SK-N-SH (cell line): ENCODE results near the gene SYNPR. TPM values are rescaled to one million over a fixed set of nuclear protein-coding genes. Genes with fewer than 3 reads are reported as not detected.

ENCODE experiments used
- CTCF ChIA-PET: fragments of 300-600, 350-600 bp; formaldehyde crosslinking; extraction: SDS; loops from one replicate; lab custom pipeline; 2021; lab: Yijun Ruan, JAX
- POLR2A ChIA-PET: fragments of 350-600 bp; sonication (Branson Sonifier 250); formaldehyde crosslinking; extraction: SDS; loops from one replicate; lab custom pipeline; 2020; ENCODE audit warnings: antibody characterized with exemption, inconsistent platforms; lab: Yijun Ruan, JAX
- DNase-seq: peaks from one replicate; pipeline ENCODE4 v3.0.0; 2012
- H2AFZ ChIP-seq: fragments of 200-600 bp; sonication (generic); 2 replicates; pipeline ENCODE4 v1.8.1; 2016; ENCODE audit warnings: antibody characterized with exemption, mild to moderate bottlenecking, low read depth
- H3F3A ChIP-seq: fragments of 200-600 bp; sonication (generic); replicated peaks from 2 replicates; pipeline ENCODE3; 2016; ENCODE audit warnings: antibody characterized with exemption, mild to moderate bottlenecking; ENCODE audit not compliant: insufficient read depth
- H3K27ac ChIP-seq, 2 experiments: fragments of 200-500 bp in 1 of 2; fragments of 200-600 bp in 1 of 2; sonication (Bioruptor generic) in 1 of 2; sonication (generic), shearing (Covaris generic) in 1 of 2; 2 replicates each; pipeline versions ENCODE4 v1.5.1 to v1.6.1; 2014 to 2016; ENCODE audit warnings: low read depth in 2 of 2, inconsistent platforms in 1 of 2, low read length in 1 of 2, mild to moderate bottlenecking in 1 of 2, mixed read lengths in 1 of 2
- H3K27me3 ChIP-seq: fragments of 200-600 bp; sonication (generic), shearing (Covaris generic); 2 replicates; pipeline ENCODE4 v1.6.1; 2016; ENCODE audit warnings: mixed run types; ENCODE audit not compliant: insufficient read depth
- H3K36me3 ChIP-seq, 2 experiments: fragments of 200-500 bp in 1 of 2; fragments of 200-600 bp in 1 of 2; sonication (Bioruptor generic) in 1 of 2; sonication (generic) in 1 of 2; replicated peaks in 1 of 2; 2 replicates each; pipeline versions ENCODE3 to v1.5.1; 2014 to 2016; ENCODE audit warnings: low read length in 1 of 2, mild to moderate bottlenecking in 1 of 2; ENCODE audit not compliant: insufficient read depth in 2 of 2, control insufficient read depth in 1 of 2
- H3K4me1 ChIP-seq, 2 experiments: fragments of 200-500 bp in 1 of 2; fragments of 200-600 bp in 1 of 2; sonication (Bioruptor generic) in 1 of 2; sonication (generic), shearing (Covaris generic) in 1 of 2; 2 replicates each; pipeline versions ENCODE4 v1.5.1 to v1.6.1; 2014 to 2016; ENCODE audit warnings: low read depth in 1 of 2, low read length in 1 of 2, mixed run types in 1 of 2; ENCODE audit not compliant: insufficient read depth in 2 of 2, control insufficient read depth in 1 of 2
- H3K4me2 ChIP-seq: fragments of 200-600 bp; sonication (generic), shearing (Covaris generic); 2 replicates; pipeline ENCODE4 v1.6.1; 2017; ENCODE audit warnings: mixed run types
- H3K4me3 ChIP-seq, 2 experiments: fragments of 200-500 bp in 1 of 2; fragments of 200-600 bp in 1 of 2; sonication (Bioruptor generic) in 1 of 2; sonication (generic), shearing (Covaris generic) in 1 of 2; 2 replicates each; pipeline versions ENCODE4 v1.5.1 to v1.8.1; 2014 to 2016; ENCODE audit warnings: low read depth in 2 of 2, inconsistent platforms in 1 of 2, low read length in 1 of 2, mild to moderate bottlenecking in 1 of 2, mixed read lengths in 1 of 2, moderate library complexity in 1 of 2
- H3K79me2 ChIP-seq: fragments of 200-600 bp; sonication (generic); 2 replicates; pipeline ENCODE4 v1.8.1; 2017; ENCODE audit warnings: mild to moderate bottlenecking; ENCODE audit not compliant: insufficient read depth
- H3K9ac ChIP-seq: fragments of 200-600 bp; sonication (generic); 2 replicates; pipeline ENCODE4 v1.6.1; 2017; ENCODE audit warnings: mixed run types
- H3K9me2 ChIP-seq: fragments of 200-600 bp; sonication (generic); 2 replicates; pipeline ENCODE4 v1.6.1; 2017; ENCODE audit warnings: mixed run types
- H3K9me3 ChIP-seq: fragments of 200-600 bp; sonication (generic); 2 replicates; pipeline ENCODE4 v1.6.1; 2017; ENCODE audit warnings: mixed run types, mild to moderate bottlenecking, moderate library complexity
- H4K20me1 ChIP-seq: fragments of 200-600 bp; sonication (generic); 2 replicates; pipeline ENCODE4 v1.6.1; 2017; ENCODE audit warnings: mild to moderate bottlenecking, mixed run types; ENCODE audit not compliant: insufficient read depth
- CHD2 ChIP-seq: fragments of 150-350 bp; IDR thresholded peaks from 2 replicates; pipeline ENCODE4 v1.6.1; 2018; ENCODE audit warnings: low read length; ENCODE audit not compliant: partially characterized antibody
- CTCF ChIP-seq: fragments of 200-600 bp; sonication (generic); IDR thresholded peaks from 2 replicates; pipeline ENCODE4 v1.6.1; 2017; ENCODE audit warnings: antibody characterized with exemption, mild to moderate bottlenecking, moderate library complexity
- ELF1 ChIP-seq: IDR thresholded peaks from 2 replicates; pipeline ENCODE4 v1.4.0; 2012
- EP300 ChIP-seq, 2 experiments: IDR thresholded peaks; 2 replicates each; pipeline versions ENCODE4 v1.4.0 to v1.6.1; 2012; ENCODE audit warnings: borderline replicate concordance in 1 of 2, low read depth in 1 of 2, low read length in 1 of 2
- EZH2phosphoT487 ChIP-seq: fragments of 200-600 bp; sonication (generic); IDR thresholded peaks from 2 replicates; pipeline ENCODE4 v1.6.1; 2017; ENCODE audit warnings: low read depth, mixed run types, mild to moderate bottlenecking, antibody characterized with exemption, moderate library complexity, borderline replicate concordance
- FOSL2 ChIP-seq: IDR thresholded peaks from 2 replicates; pipeline ENCODE4 v1.4.0; 2012; ENCODE audit warnings: low read depth, mild to moderate bottlenecking, moderate library complexity, borderline replicate concordance
- FOXJ3 ChIP-seq: sonication (generic); formaldehyde crosslinking; IDR thresholded peaks from 2 replicates; pipeline ENCODE4 v1.5.1; 2020; ENCODE audit warnings: mild to moderate bottlenecking, missing genetic modification reagents
- FOXM1 ChIP-seq: IDR thresholded peaks from 2 replicates; pipeline ENCODE4 v1.4.0; 2012; ENCODE audit warnings: low read depth, mild to moderate bottlenecking
- GABPA ChIP-seq: IDR thresholded peaks from 2 replicates; pipeline ENCODE4 v1.4.0; 2012; ENCODE audit warnings: low read depth, mild to moderate bottlenecking
- GATA2 ChIP-seq: sonication (generic); formaldehyde crosslinking; IDR thresholded peaks from 2 replicates; pipeline ENCODE4 v1.5.0; 2020; ENCODE audit warnings: mild to moderate bottlenecking, missing genetic modification reagents
- IRF3 ChIP-seq: fragments of 150-350 bp; IDR thresholded peaks from 2 replicates; pipeline ENCODE4 v1.6.1; 2016; ENCODE audit warnings: mild to moderate bottlenecking, low read depth, low read length
- JUND ChIP-seq: IDR thresholded peaks from 2 replicates; pipeline ENCODE4 v1.4.0; 2012
- MAX ChIP-seq: IDR thresholded peaks from 2 replicates; pipeline ENCODE4 v1.4.0; 2012; ENCODE audit warnings: low read depth
- MXI1 ChIP-seq: IDR thresholded peaks from 2 replicates; pipeline ENCODE4 v1.6.1; 2012; ENCODE audit warnings: mild to moderate bottlenecking, low read depth, low read length, improper control_type of control experiment
- NFIC ChIP-seq: IDR thresholded peaks from 2 replicates; pipeline ENCODE4 v1.4.0; 2012; ENCODE audit warnings: borderline replicate concordance
- NRF1 ChIP-seq: IDR thresholded peaks from 2 replicates; pipeline ENCODE4 v1.6.1; 2012; ENCODE audit warnings: low read depth, mild to moderate bottlenecking, low read length
- POLR2AphosphoS5 ChIP-seq: IDR thresholded peaks from 2 replicates; pipeline ENCODE4 v1.6.1; 2012; ENCODE audit warnings: low read depth, low read length
- RAD21 ChIP-seq: IDR thresholded peaks from 2 replicates; pipeline ENCODE4 v1.6.1; 2012; ENCODE audit warnings: mild to moderate bottlenecking, low read length
- RCOR1 ChIP-seq: fragments of 150-350 bp; IDR thresholded peaks from 2 replicates; pipeline ENCODE4 v1.6.1; 2017; ENCODE audit warnings: antibody characterized with exemption, low read length
- RXRA ChIP-seq: IDR thresholded peaks from 2 replicates; pipeline ENCODE4 v1.4.0; 2012; ENCODE audit warnings: low read depth, mild to moderate bottlenecking, borderline replicate concordance
- SMC3 ChIP-seq: IDR thresholded peaks from 2 replicates; pipeline ENCODE4 v1.6.1; 2012; ENCODE audit warnings: low read depth, low read length, improper control_type of control experiment
- TAF1 ChIP-seq: IDR thresholded peaks from 2 replicates; pipeline ENCODE4 v1.6.1; 2012; ENCODE audit warnings: low read depth, mild to moderate bottlenecking, low read length, moderate library complexity, borderline replicate concordance
- TEAD4 ChIP-seq: IDR thresholded peaks from 2 replicates; pipeline ENCODE4 v1.4.0; 2012; ENCODE audit warnings: mild to moderate bottlenecking, borderline replicate concordance; ENCODE audit not compliant: insufficient read depth
- USF1 ChIP-seq: IDR thresholded peaks from 2 replicates; pipeline ENCODE4 v1.4.0; 2012; ENCODE audit warnings: low read depth, borderline replicate concordance
- YY1 ChIP-seq: IDR thresholded peaks from 2 replicates; pipeline ENCODE4 v1.4.0; 2012; ENCODE audit warnings: low read depth, mild to moderate bottlenecking
- ZBTB33 ChIP-seq: IDR thresholded peaks from 2 replicates; pipeline ENCODE4 v1.4.0; 2012; ENCODE audit warnings: low read depth, borderline replicate concordance
- WGBS: methylation state at CpG from one replicate; pipeline ENCODE4 v1.1.6; 2017; ENCODE audit warnings: low lambda C conversion rate; 5-methylcytosine and 5-hydroxymethylcytosine counted together
- polyA plus RNA-seq, 3 experiments: library from polyadenylated mRNA; depleted of rRNA; stranded (reverse); fragments of >200 nt; gene quantifications; 2 replicates each; pipeline ENCODE4 v1.2.3, GENCODE V29; 2012

Gene SYNPR
- polyA plus RNA-seq, 1 of the 3 experiments (the other 2 are of a cell fraction): not detected

GRCh38 chr3:63613561-63613960 lies 335.5 kb downstream of the SYNPR start:
- Histone ChIP-seq H3K27me3 (no peaks in the 10 kb centered on the region), H3K4me1 (0 out of 4 replicates have a peak, but pooled peaks cover 0 to 4% of the 10 kb centered on the region in 2 experiments), H3K79me2 (no peaks in the 10 kb centered on the region), H3K36me3 (no peaks in the 10 kb centered on the region), H4K20me1 (no peaks in the 10 kb centered on the region), H3F3A (no peaks in the 10 kb centered on the region), H3K4me3 (no peak overlapping the region), H3K9me2 (no peaks in the 10 kb centered on the region), H3K9me3 (no peaks in the 10 kb centered on the region), H2AFZ (no peak overlapping the region), H3K9ac (no peak overlapping the region), H3K27ac (peak overlapping the region in 1 of 2 experiments; percentile 29; a peak in 1 of 4 replicates), H3K4me2 (no peak overlapping the region)
- CTCF ChIA-PET: interaction anchor here (0.7 kb wide), 1 partner anchor 135 kb away, joined by 3 read pairs; no protein-coding TSS in a partner anchor
- POLR2A ChIA-PET: no interaction called here
- DNase-seq: no peak
- WGBS: 58% methylated on average over 1 of the region's 1 CpG
- TF ChIP-seq TEAD4 (no peak), JUND (0 out of 2 replicates have a peak, but pooled peaks have one; percentile 17), GATA2 (CRISPR knock-in tag) (no peak), POLR2AphosphoS5 (no peak), EP300 (IDR thresholded peaks at IDR 0.05; ENCODE audit: borderline replicate concordance in 1 of 2, low read depth in 1 of 2, low read length in 1 of 2) (peak in 1 of 2 experiments; percentile 12; a peak in 1 of 4 replicates), ELF1 (no peak), CTCF (no peak), FOXJ3 (CRISPR knock-in tag) (no peak), NRF1 (no peak), TAF1 (no peak), IRF3 (no peak), RXRA (no peak), MXI1 (no peak), ZBTB33 (no peak), FOSL2 (peak; percentile 36; the same call in 1 of the 2 replicates), SMC3 (no peak), CHD2 (no peak), USF1 (no peak), NFIC (no peak), RCOR1 (no peak), GABPA (no peak), YY1 (no peak), MAX (no peak), FOXM1 (no peak), RAD21 (no peak), EZH2phosphoT487 (no peak)
